GM18868 (cell line): ENCODE data around the gene MYO1E.
"Not testable (repeated sequence)": the region's sequence is repeated elsewhere in the genome, so short reads cannot be mapped to it uniquely, and the experiment has no call there.

Experiments
- ATAC-seq: cut with Tn5 transposase; IDR thresholded peaks from one replicate; pipeline ENCODE4 v1.9.1; 2021; ENCODE audit warnings: mild to moderate bottlenecking, moderate library complexity; ENCODE audit not compliant: unreplicated experiment

The MYO1E gene

DNA sequence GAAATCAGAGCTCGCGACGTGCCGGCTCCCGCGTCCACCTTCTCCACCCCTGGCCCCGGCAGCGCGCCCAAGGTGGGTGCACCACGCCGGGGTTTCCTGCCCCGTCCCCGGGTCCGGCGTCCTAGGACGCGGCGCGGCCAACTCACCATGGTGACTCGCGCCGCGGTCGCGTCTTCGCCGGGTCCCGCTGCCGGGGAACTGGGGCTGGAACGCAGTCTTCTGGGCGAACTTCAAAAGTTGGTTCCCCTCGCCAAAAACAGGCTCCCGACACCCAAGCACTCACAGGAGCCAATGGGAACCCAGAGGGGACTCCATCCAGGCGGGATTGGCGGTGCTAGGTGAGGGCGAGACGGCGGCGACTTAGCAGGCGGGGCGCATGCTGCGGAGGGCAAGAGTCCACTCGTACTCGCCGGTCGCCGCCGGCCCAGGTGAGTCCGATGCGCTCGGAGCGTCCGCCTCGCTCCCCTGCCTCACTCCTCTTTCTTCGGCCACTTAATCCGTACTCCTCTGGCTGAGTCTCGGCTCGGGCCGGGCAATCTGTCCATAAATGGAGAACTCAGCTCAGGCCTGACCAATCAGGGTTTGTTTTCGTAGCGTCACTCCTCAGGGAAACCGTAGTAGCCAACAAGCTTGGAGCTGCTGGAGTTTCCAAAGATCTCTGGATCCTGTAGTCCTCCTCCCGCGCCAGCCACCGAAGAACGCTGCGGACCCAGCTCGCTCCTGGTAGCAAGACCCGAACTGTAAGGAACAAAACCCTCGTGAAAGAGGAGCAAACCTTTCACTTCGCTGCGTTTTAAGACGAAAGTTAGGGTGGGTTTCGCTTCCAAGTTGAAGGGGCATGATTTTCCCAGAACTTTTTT, at the start of gene MYO1E:
MYO1E (minus strand) TSS at position 520 of the 860 bp plus-strand sequence; CDS start at position 149, 371 bp downstream.
- peak; percentile 32 for ATAC-seq

DNA sequence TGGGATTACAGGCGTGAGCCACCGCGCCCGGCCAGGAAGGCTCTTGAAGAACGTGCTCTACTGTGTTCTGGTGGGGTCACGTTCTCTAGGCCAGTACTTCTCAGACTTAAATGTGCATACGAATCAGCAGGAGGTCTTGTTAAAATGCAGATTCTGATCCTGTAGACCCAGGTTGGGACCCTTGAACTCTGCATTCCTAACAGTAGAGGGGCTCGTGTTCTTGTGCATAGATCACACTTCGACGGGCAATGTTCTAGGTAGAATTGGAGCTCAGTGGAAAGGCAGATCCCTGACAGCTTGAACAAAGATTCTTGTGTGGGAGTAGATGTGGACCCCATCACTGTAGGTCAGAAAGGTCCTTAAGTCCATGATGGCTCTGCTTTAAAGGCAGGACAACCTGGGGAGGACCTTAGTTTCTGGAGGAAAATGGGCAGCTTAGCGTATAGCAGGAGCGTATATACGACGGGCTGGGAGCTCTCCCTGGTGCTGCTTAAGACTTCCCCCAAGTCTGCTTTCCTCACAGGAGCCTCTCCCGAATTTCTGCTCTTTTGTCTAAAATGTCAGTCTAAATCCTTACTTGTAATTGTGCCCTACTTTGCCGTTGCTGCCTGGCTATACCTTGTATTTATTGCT, 48.4 kb upstream of the MYO1E start:
- no peak for ATAC-seq

DNA sequence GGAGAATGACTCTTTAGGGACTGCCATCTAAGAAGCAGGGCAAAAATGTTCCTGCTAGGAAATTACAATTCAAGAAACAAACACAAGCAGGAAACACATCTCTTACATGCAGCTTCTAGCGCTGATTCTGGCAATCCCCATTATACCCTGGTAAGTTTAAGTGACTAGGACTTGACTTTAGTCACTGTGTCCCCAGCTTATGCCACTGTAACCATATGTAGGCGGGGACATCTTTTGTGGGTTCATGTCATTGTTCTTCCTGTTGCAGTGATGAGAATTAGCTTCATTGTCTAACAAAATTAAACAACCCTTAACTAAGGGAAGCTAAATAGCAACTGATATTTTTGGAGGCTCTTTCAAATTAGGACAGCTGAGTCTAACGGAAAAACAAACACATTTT, 47.4 kb upstream of the MYO1E start:
- no peak for ATAC-seq

DNA sequence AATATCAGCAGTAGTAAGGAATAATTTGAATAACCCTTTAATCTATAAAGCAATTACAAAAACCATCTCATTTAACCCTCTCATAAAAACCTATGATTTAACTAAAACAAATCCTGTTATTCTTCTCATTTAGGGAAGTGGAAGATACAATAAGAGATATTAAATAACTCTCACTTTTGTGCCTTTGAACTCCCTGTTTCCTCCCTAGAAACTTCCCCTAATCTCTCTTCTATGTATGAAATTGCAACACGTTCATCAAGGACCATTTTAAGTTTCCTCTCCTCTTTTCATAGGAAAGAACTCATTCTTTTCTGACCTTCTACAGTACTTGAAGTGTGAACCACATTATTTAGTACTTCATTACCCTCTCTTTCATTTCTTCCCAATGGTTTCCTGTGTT, 46.5 kb upstream of the MYO1E start:
- no peak for ATAC-seq

DNA sequence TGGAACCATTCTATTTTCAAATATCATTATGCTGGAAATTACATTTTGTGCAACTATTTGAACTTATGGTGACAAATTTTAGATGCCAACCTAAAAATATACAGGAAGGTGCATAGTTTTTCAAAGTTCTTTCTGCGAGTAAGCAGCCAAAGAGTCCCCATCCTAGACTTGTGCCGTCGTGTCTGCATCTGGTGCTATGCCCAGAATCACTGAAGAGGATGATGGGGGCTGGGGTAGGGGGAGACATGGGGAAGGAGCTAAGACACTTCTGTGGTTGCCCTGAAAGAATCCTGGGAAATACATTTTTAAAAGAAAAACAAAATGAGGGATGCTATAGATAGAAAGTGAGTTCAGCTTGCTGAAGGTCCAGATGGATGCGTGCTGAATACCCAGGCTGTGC, 44.1 kb upstream of the MYO1E start:
- ATAC-seq = no peak

DNA sequence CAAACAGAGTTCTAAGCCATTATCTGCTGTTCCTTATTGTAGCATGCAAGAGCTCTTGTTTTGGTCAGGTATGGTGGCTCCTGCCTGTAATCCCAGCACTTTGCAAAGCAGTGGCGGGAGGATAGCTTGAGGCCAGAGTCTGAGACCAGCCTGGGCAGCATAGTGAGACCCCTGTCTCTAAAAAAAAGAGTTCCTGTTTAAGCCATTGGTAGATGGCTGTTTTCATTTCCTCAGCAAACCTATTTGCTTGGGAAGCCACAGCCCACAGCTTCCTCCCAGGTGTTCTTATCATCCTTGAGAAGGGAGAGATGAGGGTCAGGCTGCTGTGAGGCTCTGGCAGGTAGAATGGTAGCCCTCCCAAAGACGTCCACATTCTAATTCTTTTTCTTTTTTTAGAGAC, 40.9 kb upstream of the MYO1E start:
- ATAC-seq = no peak

DNA sequence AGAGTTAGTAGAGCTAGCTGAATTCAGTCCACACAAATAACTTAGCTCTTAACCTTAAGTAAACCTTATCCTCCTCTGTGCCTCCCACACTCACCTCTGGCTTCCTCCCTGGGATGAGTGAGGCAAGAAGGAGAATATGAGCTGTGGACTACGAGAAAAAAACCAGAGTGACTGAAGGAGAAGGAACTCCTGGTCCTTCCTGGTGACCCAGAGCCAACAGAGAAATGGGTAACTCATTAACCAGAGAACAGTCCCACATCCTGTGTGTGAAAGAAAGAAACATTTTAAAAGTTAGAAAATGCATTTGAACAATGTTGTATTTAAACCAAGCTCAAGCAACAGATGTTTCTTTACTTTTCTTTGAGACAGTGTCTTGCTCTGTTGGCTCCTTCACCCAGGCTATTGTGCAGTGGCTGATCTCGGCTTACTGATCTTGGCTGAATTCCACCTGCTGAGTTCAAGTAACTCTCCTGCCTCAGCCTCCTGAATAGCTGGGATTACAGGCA, 37.8 kb upstream of the MYO1E start:
- ATAC-seq = no peak

DNA sequence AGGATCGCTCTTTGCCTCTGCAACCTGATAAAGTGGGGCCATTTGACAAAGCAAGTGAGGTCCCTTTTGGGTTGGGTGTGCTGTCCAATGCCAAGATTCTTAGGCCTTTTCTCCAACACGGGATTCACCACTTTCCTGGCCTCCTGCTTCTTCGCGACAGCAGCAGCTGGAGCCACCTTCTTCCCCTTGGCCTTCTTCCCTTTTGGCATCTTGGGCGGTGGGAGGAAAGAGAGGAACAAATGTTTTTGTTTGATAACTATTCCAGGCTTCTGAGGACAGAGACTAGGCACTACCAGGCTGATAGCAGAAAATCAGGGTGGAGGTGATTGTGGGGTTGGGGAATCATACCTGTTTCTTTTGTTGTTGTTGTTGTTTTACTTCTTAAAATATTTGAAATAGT, 35.3 kb upstream of the MYO1E start:
- ATAC-seq = no peak

DNA sequence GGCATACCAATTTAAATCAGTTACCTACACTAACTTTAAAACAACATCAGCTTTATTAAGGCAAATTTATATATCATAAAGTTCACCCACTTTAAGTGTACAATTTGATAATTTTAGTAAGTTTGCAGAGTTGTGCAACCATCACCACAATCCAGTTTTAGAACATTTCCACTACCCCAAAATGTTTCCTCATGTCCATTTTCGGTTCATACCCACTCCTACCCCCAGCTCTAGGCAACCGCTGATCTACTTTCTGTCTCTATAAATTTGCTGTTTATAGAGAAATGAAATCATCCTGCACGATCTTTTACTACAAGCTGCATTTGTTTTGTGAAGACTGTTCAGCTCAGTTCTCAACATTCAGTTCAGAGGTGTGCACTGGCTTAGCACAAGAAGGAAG, 33.8 kb upstream of the MYO1E start:
- ATAC-seq = peak; percentile 59

DNA sequence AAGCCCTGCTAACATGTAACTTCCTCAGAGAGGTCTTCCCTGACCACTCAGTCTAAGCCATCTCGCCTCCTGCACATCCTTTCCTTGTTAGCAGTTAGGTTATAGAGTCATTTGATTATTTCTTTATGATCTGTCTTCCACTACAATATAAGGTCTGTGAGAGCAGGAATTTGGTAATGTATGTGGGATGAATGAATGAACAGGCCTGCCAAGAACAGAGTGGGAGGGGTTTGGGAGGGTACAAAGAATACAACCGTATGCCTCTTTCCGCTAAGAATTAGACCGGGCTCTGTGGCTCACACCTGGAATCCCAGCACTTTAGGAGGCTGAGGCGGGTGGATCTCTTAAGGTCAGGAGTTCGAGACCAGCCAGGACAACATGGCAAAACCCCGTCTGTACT, 32.4 kb upstream of the MYO1E start:
- no peak for ATAC-seq

DNA sequence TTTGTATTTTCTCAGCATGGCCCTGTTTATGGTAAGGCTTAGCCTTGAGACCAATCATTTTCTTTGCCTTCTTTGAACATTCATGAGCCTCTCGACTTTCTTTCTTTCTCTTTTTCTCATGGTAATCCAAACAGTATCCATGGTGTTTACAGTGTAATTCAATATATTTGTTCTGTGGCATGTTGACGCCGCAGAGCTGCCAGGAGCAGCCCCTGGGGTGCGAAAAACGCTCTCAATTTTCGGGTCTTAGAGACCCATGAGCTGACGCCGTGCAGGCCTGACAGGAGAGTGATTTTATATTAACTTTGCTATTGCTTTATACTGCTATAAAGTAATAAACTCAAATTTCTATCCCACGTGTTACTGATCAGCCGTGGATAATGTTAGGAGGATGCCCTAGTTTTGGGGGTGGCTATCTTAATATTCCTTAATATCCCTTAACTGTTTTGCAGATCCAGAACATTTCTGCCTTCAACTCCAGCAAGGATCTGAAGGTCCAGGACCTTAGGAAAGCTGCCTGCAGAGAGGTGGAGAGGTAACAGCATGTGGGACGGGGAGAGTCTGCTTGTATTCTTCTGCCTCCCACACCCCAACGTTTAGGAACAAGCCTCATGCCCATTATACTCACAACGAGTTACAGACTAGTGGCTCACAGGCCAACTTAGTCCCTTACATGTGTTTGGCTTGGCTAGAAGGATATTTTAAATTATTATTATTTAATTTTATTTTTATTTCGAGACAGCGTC, 29.3 kb upstream of the MYO1E start:
- ATAC-seq = no peak

DNA sequence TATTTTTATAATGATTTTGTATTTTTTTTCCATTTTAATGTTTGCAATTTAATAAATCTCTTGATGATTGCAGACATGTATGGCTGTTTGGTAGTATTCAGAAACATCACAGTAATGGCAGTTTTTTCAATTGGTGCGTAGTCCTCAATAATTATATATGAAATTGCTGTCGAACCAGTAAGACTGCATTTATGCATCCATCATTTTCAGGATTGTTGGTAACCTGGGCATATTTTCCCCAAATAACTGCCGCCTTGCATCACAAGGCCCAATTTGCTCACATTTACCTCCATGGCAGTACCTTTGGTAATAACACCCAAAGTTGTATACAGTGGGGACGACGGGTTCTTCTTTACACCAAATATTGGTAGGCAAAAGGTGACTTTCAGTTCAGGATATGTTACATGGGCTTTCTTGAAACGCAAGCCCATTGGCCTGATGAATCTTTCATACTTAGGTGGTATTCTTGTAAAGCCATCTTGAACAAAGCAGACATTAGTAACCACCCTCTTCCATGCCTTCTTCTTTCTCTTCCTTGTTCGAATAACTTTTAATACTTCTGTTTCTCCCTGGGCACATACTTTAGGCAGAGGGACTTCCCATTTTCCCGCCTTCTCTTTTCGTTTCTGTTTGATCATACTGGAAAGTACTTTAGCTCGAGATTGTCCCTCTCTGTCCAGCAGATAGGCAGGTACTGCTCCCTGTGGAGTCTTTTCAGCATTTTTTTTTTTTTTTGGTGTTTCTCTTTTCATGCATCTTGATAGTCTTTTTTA, 28.6 kb upstream of the MYO1E start:
- not testable (repeated sequence) for ATAC-seq

DNA sequence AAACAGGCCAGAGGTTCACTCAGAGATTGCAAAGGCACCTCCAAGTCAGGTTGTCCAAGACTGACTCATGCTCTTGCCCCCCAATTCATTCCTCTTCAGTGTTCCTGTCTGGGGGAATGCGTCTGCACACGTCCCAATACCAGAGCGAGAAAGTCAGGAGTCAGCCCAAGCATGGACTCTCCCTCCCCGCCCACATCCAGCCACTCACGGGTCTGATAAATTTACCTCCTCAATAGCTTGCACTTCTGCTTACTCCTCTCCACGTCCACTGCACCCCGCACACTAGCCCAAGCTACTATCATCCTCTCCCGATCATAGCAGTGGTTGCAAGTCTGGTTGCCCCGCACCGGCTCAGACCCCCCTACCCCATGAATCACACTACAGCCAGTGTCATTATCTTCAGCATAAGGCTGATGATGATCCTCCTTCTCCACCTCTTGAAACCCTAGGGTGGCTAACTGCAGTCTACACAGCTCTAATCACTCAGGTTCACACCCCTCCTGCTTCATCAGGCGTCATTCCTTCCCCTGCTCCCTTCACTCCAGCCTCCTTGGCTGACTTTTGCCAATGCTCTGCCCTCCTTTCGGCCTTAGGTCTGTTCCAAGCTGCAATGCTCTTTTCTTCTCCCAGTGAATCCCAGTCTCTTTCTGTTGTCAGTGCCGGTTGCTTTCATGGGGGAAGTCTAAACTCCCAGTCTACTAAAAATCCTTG, 27.6 kb upstream of the MYO1E start:
- peak; percentile 21 for ATAC-seq

DNA sequence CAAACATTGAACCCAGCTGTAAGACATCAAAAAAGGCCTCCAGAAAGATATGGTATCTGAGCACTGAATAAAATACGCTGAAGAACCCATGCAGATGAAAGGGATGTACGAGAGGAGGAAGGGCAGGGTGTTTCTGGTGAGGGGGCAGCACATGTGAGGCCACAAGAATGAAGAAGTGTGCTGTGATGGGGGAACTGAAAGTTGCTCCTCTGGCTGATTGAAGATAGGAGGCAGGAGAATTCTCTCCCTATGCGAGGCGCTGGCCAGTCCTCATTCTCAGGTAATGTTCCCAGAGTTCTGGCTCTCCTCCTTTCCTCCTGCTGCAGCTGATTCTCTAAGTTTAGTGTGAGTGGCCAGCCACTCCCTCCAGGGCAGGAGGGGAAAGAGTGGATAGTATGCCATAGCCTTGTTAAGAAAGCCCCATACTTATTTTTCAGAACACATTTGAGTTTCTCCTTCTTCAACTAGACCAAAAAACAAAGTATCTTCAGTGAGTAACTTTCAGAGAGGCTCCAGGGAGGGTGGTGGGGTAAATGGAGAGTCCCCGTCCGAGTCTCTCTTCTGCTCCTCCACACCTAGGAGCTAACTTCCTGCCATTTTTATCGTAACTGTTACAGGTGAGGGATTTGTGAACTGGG, 26.9 kb upstream of the MYO1E start:
- ATAC-seq = peak; percentile 83

DNA sequence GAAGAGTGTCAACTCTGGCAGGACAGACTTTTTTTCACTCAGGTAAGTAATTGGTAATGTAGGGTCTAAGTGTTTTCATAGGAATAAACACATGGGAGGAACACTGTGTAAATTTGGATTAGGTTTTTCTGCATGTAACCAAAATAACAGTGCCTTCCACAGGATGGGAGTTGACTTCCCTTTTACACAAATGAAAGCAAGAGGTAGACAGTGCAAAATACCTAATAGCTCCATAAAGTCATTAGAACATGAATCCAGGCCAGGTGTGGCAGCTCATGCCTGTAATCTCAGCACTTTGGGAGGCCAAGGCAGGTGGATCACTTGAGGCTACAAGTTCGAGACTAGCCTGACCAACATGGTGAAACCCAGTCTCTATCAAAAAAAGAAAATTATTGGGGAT, 25.5 kb upstream of the MYO1E start:
- no peak for ATAC-seq

DNA sequence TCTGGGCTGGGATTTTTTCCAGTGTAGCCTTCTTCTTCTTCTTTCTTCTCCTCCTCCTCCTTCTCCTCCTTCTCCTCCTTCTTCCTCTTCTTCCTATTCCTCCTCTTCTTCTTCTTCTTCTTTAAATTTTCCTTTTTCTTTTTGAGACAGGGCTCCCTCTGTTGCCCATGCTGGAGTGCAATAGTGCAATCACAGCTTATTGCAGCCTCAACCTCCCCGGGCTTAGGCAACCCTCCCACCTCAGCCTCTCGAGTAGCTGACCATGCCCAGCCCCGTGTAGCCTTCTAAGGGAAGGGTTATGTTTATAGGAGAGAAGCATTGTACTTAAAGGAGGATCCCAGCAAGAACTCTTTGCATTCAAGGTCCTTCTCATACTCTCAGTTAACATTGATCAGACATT, 24.0 kb upstream of the MYO1E start:
- no peak for ATAC-seq

DNA sequence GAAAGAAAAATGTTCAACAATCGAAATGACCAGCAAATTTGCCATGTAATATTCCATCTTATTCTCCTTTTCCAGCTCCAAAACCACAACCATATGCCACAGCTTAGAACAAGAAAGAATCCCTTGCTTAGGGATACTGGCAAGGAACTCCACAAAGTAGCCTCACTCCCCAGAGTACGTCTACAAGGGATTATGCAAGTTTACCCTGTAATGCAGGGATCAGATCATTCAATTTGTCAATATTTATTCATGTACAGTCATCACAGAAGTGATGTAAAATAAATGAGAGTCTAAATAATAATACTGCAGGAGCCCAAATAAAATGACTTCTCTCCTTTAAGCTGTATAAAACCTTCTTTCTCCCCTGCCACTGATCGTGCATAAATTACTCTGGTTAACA, 23.5 kb upstream of the MYO1E start:
- ATAC-seq = no peak

DNA sequence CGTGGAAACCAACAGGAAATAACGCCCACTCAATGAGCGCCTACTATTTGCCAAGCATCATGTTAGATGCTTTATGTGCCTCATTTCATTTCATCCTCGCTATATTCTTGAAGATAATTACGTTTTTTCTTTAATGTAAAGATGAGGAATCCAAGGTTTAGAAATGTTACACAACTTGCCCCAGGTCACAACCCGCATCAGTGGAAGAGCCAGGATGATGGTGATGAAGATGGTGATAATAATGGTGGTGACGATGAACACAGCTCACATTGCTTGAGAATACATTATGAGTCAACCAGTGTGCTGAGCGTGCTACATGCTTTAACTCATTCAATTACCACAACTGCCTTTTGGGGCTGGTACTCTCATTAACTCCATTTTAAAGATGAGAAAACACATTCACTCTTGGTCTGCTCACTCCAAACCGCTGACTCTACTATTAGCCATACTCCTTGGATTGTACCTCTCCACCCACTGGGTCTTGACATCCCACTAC, 21.5 kb upstream of the MYO1E start:
- ATAC-seq = no peak

DNA sequence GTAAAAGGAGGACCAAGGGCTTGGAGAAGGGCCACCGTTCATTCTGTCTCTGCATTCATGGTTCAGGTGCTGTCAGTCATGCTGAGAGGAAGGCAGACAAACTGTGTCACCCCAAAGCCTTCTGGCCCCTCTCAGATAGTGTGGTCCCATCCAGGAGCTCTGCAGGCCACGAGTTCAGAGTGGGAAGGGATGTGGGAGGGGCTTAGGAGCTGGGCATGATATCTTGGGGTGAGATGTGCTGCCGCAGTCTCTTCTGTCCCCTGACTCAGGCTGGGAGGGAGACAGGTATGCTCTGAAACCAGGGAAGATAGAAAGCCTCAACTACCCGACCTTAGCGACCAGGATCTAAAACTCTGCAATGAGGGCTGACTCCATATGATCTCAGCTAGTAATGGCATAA, 19.6 kb upstream of the MYO1E start:
- no peak for ATAC-seq

DNA sequence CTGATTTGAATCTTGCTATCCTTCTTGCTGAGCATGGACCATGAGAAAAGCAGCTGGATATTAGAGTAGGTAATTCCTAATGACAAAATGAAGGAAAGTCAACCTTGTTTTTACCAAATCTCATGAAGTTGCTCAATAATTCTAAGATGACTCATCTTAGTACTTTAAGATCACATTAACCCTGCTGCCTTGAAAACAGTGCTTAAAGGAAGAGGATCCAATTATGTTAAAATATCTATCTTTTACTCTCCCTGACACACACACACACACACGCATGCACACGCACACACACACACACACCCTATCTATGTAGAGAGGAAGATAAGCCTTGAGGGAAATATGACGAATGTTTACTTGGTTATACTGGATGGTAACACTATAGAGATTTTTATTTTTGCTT, 16.0 kb upstream of the MYO1E start:
- ATAC-seq = no peak
